Kasumi-1 (cell line): ENCODE measurements around the gene PALD1.

Source experiments
- DNase-seq, 2 experiments: peaks; one replicate each; lab custom pipeline; 2025; lab: John Stamatoyannopoulos, UW

Gene PALD1

GRCh38 chr10:70590655-70591416, 112.3 kb downstream of the PALD1 start:
- no peak for DNase-seq

GRCh38 chr10:70592186-70592735, 113.7 kb downstream of the PALD1 start:
- DNase-seq, result no peak

- peak; percentile 94 to 96 for DNase-seq
Measured at GRCh38 chr10:70592746-70593512, 114.4 kb downstream of the PALD1 start.

GRCh38 chr10:70593513-70593890, 114.9 kb downstream of the PALD1 start:
- DNase-seq, result no peak

- DNase-seq, result no peak
Measured at GRCh38 chr10:70594161-70594560, 115.6 kb downstream of the PALD1 start.

- no peak for DNase-seq
Measured at GRCh38 chr10:70595566-70596016, 117.0 kb downstream of the PALD1 start.

GRCh38 chr10:70596110-70596798, 117.7 kb downstream of the PALD1 start:
- no peak for DNase-seq

GRCh38 chr10:70596860-70597809, 118.6 kb downstream of the PALD1 start:
- DNase-seq, result no peak

- DNase-seq, result no peak
Measured at GRCh38 chr10:70597856-70598815, 119.6 kb downstream of the PALD1 start.

- DNase-seq, result no peak
Measured at GRCh38 chr10:70598857-70599295, 120.3 kb downstream of the PALD1 start.

GRCh38 chr10:70599319-70599718, 120.8 kb downstream of the PALD1 start:
- DNase-seq, result no peak

- no peak for DNase-seq
Measured at GRCh38 chr10:70599791-70600190, 121.2 kb downstream of the PALD1 start.

- DNase-seq, result no peak
Measured at GRCh38 chr10:70600512-70601395, 122.2 kb downstream of the PALD1 start.

GRCh38 chr10:70601746-70602145, 123.2 kb downstream of the PALD1 start:
- no peak for DNase-seq

GRCh38 chr10:70602665-70603448, 124.3 kb downstream of the PALD1 start, which contains the start of gene PRF1:
Gene PRF1, minus strand, starts transcription at chr10:70602741. Its CDS starts 1,839 bp downstream, at chr10:70600902.
- DNase-seq, result no peak

- DNase-seq, result no peak
Measured at GRCh38 chr10:70603449-70603801, 124.9 kb downstream of the PALD1 start.

- no peak for DNase-seq
Measured at GRCh38 chr10:70604106-70604505, 125.5 kb downstream of the PALD1 start.

- peak in 1 of 2 experiments; percentile 8 for DNase-seq
Measured at GRCh38 chr10:70605161-70605560, 126.6 kb downstream of the PALD1 start.
